GM23338 (cell line): Measurements from ENCODE around the gene MPPED1. TPM values are rescaled to one million over a fixed set of nuclear protein-coding genes. Genes with fewer than 3 reads are reported as not detected.

Experiments used
- ATAC-seq: fragments of 200-7000 bp; cut with Tn5 transposase; 3 replicates; pipeline ENCODE4 v1.9.1; 2020
- DNase-seq: peaks from one replicate; pipeline ENCODE4 v3.0.0-alpha.2; 2015; ENCODE audit warnings: low spot score
- H2AFZ ChIP-seq: fragments of 200-600 bp; sonication (generic); 2 replicates; pipeline ENCODE4 v1.8.0; 2016; ENCODE audit warnings: antibody characterized with exemption, mild to moderate bottlenecking, moderate library complexity
- H3F3A ChIP-seq: fragments of 200-600 bp; sonication (generic); replicated peaks from 2 replicates; pipeline ENCODE4 v1.8.0; 2017; ENCODE audit warnings: antibody characterized with exemption, mixed run types, low read depth
- H3K27ac ChIP-seq: fragments of 200-600 bp; sonication (generic); 2 replicates; pipeline ENCODE4 v1.6.1; 2016; ENCODE audit warnings: low read depth
- H3K27me3 ChIP-seq: fragments of 200-600 bp; sonication (generic); 2 replicates; pipeline ENCODE4 v1.8.0; 2016; ENCODE audit warnings: mild to moderate bottlenecking, mixed run types, moderate library complexity; ENCODE audit not compliant: insufficient read depth
- H3K36me3 ChIP-seq: fragments of 200-600 bp; sonication (generic); 2 replicates; pipeline ENCODE4 v1.8.0; 2016; ENCODE audit warnings: mild to moderate bottlenecking; ENCODE audit not compliant: insufficient read depth
- H3K4me1 ChIP-seq: fragments of 200-600 bp; sonication (generic); 2 replicates; pipeline ENCODE4 v1.8.0; 2016; ENCODE audit warnings: mild to moderate bottlenecking, moderate library complexity; ENCODE audit not compliant: insufficient read depth
- H3K4me2 ChIP-seq: fragments of 200-600 bp; sonication (generic); 2 replicates; pipeline ENCODE4 v1.7.1; 2017; ENCODE audit warnings: mixed run types
- H3K4me3 ChIP-seq: fragments of 200-600 bp; sonication (generic); 2 replicates; pipeline ENCODE4 v1.6.1; 2016; ENCODE audit warnings: mixed run types
- H3K79me2 ChIP-seq: fragments of 200-600 bp; sonication (generic); replicated peaks from 2 replicates; pipeline ENCODE4 v1.8.0; 2017; ENCODE audit warnings: mild to moderate bottlenecking; ENCODE audit not compliant: insufficient read depth
- H3K9me2 ChIP-seq: fragments of 200-600 bp; sonication (generic); 2 replicates; pipeline ENCODE4 v1.8.0; 2017; ENCODE audit not compliant: insufficient read depth
- H4K20me1 ChIP-seq: fragments of 200-600 bp; sonication (generic); replicated peaks from 2 replicates; pipeline ENCODE4 v1.8.0; 2017; ENCODE audit warnings: mild to moderate bottlenecking; ENCODE audit not compliant: insufficient read depth
- H3K27ac Mint-ChIP-seq: 2 replicates; pipeline ENCODE4 v1.8.0; 2020; ENCODE audit warnings: inconsistent platforms, mild to moderate bottlenecking, moderate library complexity, mixed read lengths
- H3K27me3 Mint-ChIP-seq: 3 replicates; pipeline ENCODE4 v1.8.0; 2022; ENCODE audit warnings: low read depth, mild to moderate bottlenecking, moderate library complexity, mixed read lengths, inconsistent platforms; ENCODE audit not compliant: insufficient read depth, poor library complexity
- H3K36me3 Mint-ChIP-seq: 3 replicates; pipeline ENCODE4 v1.8.0; 2021; ENCODE audit warnings: low read depth, mild to moderate bottlenecking, inconsistent platforms, moderate library complexity, mixed read lengths
- H3K4me1 Mint-ChIP-seq: 3 replicates; pipeline ENCODE4 v1.8.0; 2020; ENCODE audit warnings: mild to moderate bottlenecking, inconsistent platforms, mixed read lengths
- H3K4me3 Mint-ChIP-seq: 3 replicates; pipeline ENCODE4 v1.8.0; 2021; ENCODE audit warnings: moderate library complexity, mild to moderate bottlenecking, inconsistent platforms, mixed read lengths
- H3K9me3 Mint-ChIP-seq: 3 replicates; pipeline ENCODE4 v1.8.0; 2020; ENCODE audit warnings: moderate library complexity, mild to moderate bottlenecking, inconsistent platforms, mixed read lengths
- CREB1 ChIP-seq: fragments of 250-450 bp; sonication (Bioruptor Pico); IDR thresholded peaks from 2 replicates; pipeline ENCODE4 v1.5.0; 2020; ENCODE audit warnings: low read depth, mild to moderate bottlenecking, moderate library complexity
- JUNB ChIP-seq: IDR thresholded peaks from one replicate; pipeline ENCODE4 v1.6.1; 2016; ENCODE audit warnings: antibody characterized with exemption; ENCODE audit not compliant: unreplicated experiment
- NANOG ChIP-seq: IDR thresholded peaks from 2 replicates; pipeline ENCODE4 v1.6.1; 2016; ENCODE audit warnings: antibody characterized with exemption, borderline replicate concordance
- POLR2AphosphoS5 ChIP-seq: IDR thresholded peaks from 2 replicates; pipeline ENCODE4 v1.6.1; 2016; ENCODE audit warnings: antibody characterized with exemption, low read depth
- STAT1 ChIP-seq: IDR thresholded peaks from one replicate; pipeline ENCODE4 v1.6.1; 2016; ENCODE audit warnings: antibody characterized with exemption; ENCODE audit not compliant: unreplicated experiment
- ZNF331 ChIP-seq: fragments of 250-450 bp; sonication (Bioruptor Pico); IDR thresholded peaks from 2 replicates; pipeline ENCODE4 v1.5.0; 2020; ENCODE audit warnings: low read depth, mild to moderate bottlenecking, moderate library complexity
- polyA plus RNA-seq: library from polyadenylated mRNA; unstranded; fragments of >200 nt; fragmentation: Nextera tagmentation; extraction: Ambion mirVana; gene quantifications from 2 replicates; pipeline ENCODE4 v1.2.1, GENCODE V29; 2016
- total RNA-seq: library from RNA; depleted of rRNA; stranded (reverse); fragments of >200 nt; shearing (Covaris generic); gene quantifications from 2 replicates; pipeline ENCODE4 v1.2.3, GENCODE V29; 2014
- TF ChIP-seq, protein P1 (sequence below): fragments of 250-450 bp; sonication (Bioruptor Pico); IDR thresholded peaks from 2 replicates; pipeline ENCODE4 v1.5.0; 2020; ENCODE audit warnings: mild to moderate bottlenecking, moderate library complexity

The MPPED1 gene
- total and polyA plus RNA-seq, 2 experiments from 2014 or later: 0.56 TPM; not detected in 1

DNA sequence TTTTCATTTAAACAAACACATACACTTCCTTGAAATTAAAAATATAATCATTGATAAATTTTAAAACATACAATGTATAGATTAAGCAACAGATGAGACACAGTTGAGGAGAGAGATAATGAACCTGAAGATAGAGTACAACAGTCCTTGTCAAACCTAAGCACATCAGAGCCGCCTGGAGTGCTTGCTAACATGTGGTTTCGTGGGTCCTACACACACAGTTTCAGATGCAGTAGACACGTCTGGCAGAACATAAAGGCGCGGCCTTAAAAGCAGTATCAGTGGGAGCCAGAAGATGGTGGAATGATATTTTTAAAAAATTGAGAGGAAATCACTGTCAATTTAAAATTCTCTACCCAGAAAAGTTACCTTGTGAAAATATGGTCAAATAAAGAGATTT is 134.4 kb downstream of the MPPED1 start:
- TF ChIP-seq NANOG (no peak), JUNB (no peak), POLR2AphosphoS5 (no peak), CREB1 (CRISPR knock-in tag) (no peak), ZNF331 (CRISPR knock-in tag) (no peak), STAT1 (no peak)
- TF ChIP-seq, protein P1, sequence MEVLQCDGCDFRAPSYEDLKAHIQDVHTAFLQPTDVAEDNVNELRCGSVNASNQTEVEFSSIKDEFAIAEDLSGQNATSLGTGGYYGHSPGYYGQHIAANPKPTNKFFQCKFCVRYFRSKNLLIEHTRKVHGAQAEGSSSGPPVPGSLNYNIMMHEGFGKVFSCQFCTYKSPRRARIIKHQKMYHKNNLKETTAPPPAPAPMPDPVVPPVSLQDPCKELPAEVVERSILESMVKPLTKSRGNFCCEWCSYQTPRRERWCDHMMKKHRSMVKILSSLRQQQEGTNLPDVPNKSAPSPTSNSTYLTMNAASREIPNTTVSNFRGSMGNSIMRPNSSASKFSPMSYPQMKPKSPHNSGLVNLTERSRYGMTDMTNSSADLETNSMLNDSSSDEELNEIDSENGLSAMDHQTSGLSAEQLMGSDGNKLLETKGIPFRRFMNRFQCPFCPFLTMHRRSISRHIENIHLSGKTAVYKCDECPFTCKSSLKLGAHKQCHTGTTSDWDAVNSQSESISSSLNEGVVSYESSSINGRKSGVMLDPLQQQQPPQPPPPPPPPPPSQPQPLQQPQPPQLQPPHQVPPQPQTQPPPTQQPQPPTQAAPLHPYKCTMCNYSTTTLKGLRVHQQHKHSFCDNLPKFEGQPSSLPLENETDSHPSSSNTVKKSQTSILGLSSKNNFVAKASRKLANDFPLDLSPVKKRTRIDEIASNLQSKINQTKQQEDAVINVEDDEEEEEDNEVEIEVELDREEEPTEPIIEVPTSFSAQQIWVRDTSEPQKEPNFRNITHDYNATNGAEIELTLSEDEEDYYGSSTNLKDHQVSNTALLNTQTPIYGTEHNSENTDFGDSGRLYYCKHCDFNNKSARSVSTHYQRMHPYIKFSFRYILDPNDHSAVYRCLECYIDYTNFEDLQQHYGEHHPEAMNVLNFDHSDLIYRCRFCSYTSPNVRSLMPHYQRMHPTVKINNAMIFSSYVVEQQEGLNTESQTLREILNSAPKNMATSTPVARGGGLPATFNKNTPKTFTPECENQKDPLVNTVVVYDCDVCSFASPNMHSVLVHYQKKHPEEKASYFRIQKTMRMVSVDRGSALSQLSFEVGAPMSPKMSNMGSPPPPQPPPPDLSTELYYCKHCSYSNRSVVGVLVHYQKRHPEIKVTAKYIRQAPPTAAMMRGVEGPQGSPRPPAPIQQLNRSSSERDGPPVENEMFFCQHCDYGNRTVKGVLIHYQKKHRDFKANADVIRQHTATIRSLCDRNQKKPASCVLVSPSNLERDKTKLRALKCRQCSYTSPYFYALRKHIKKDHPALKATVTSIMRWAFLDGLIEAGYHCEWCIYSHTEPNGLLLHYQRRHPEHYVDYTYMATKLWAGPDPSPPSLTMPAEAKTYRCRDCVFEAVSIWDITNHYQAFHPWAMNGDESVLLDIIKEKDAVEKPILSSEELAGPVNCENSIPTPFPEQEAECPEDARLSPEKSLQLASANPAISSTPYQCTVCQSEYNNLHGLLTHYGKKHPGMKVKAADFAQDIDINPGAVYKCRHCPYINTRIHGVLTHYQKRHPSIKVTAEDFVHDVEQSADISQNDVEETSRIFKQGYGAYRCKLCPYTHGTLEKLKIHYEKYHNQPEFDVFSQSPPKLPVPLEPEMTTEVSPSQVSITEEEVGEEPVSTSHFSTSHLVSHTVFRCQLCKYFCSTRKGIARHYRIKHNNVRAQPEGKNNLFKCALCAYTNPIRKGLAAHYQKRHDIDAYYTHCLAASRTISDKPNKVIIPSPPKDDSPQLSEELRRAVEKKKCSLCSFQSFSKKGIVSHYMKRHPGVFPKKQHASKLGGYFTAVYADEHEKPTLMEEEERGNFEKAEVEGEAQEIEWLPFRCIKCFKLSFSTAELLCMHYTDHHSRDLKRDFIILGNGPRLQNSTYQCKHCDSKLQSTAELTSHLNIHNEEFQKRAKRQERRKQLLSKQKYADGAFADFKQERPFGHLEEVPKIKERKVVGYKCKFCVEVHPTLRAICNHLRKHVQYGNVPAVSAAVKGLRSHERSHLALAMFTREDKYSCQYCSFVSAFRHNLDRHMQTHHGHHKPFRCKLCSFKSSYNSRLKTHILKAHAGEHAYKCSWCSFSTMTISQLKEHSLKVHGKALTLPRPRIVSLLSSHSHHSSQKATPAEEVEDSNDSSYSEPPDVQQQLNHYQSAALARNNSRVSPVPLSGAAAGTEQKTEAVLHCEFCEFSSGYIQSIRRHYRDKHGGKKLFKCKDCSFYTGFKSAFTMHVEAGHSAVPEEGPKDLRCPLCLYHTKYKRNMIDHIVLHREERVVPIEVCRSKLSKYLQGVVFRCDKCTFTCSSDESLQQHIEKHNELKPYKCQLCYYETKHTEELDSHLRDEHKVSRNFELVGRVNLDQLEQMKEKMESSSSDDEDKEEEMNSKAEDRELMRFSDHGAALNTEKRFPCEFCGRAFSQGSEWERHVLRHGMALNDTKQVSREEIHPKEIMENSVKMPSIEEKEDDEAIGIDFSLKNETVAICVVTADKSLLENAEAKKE (CRISPR knock-in tag): no peak
- DNase-seq (no peak), ATAC-seq (no peak)
- Mint-ChIP-seq H3K4me1 (peaks cover 19% of the 10 kb centered on the region), H3K27ac (no peak overlapping the region), H3K9me3 (no peaks in the 10 kb centered on the region), H3K36me3 (no peaks in the 10 kb centered on the region; the same call in 2 of the 3 replicates), H3K4me3 (no peak overlapping the region), H3K27me3 (peaks cover 2% of the 10 kb centered on the region)
- H3K4me1 ChIP-seq: peaks cover 6% of the 10 kb centered on the region; the same call in 1 of the 2 replicates
- H2AFZ ChIP-seq: no peak overlapping the region
- H3K79me2 ChIP-seq: no peaks in the 10 kb centered on the region
- no peaks in the 10 kb centered on the region for H3K9me2 ChIP-seq
- H4K20me1 ChIP-seq: no peaks in the 10 kb centered on the region
- H3K27me3 ChIP-seq: no peaks in the 10 kb centered on the region
- no peaks in the 10 kb centered on the region for H3K36me3 ChIP-seq
- no peak overlapping the region for H3K4me3 ChIP-seq
- H3K4me2 ChIP-seq: no peak overlapping the region
- H3F3A ChIP-seq: no peaks in the 10 kb centered on the region
- H3K27ac ChIP-seq: no peak overlapping the region
